ENCODE data around the gene MED26. TPM values are rescaled to one million over a fixed set of nuclear protein-coding genes. Genes with fewer than 3 reads are reported as not detected.

The MED26 gene
- total and polyA plus RNA-seq, 10 of the 15 experiments (the other 5 are each of a cell fraction or from before 2014, with no cell fraction given) = 1.1 to 21.4 (median 9.7) TPM

GRCh38 chr19:16605553-16605994 lies 22.4 kb downstream of the MED26 start:
- no peaks in the 10 kb centered on the region for H3K27me3 ChIP-seq (replicated peaks in 1 of 2; ENCODE audit: control insufficient read depth in 2 of 2, insufficient read depth in 2 of 2, low read length in 1 of 2)
- peaks cover 19% of the 10 kb centered on the region; the same call in 1 of the 2 replicates for H4K20me1 ChIP-seq (ENCODE audit: control insufficient read depth, insufficient read depth)
- CTCF ChIA-PET = interaction anchor here (0.9 to 1.9 kb wide), 6 partner anchors 10 to 34 kb away, joined by 3 to 7 read pairs (median 4); no protein-coding TSS in a partner anchor
- H3K9ac ChIP-seq (ENCODE audit: control insufficient read depth, insufficient read depth, low read length) = no peak overlapping the region; the same call in 1 of the 2 replicates
- H3K4me3 ChIP-seq = no peak overlapping the region
- no peak overlapping the region for H2AFZ ChIP-seq (ENCODE audit: control insufficient read depth, low read depth, low read length)
- POLR2A ChIA-PET = interaction anchor here (1.1 to 2.5 kb wide), 3 partner anchors 11 to 19 kb away, joined by 3 to 11 read pairs (median 4); no protein-coding TSS in a partner anchor
- peaks cover 93% of the 10 kb centered on the region for H3K79me2 ChIP-seq (ENCODE audit: control insufficient read depth, insufficient read depth, low read length)
- SMC1A ChIA-PET (ENCODE audit: uncharacterized antibody, unreplicated experiment) = interaction anchor here (0.9 to 3.3 kb wide), 6 partner anchors 12 to 20 kb away, joined by 3 to 10 read pairs (median 7); no protein-coding TSS in a partner anchor
- RAD21 ChIA-PET (ENCODE audit: unreplicated experiment) = interaction anchor here (1.3 to 2.5 kb wide), 3 partner anchors 17 to 21 kb away, joined by 3 to 8 read pairs (median 4); no protein-coding TSS in a partner anchor
- H3K9me3 ChIP-seq (replicated peaks; ENCODE audit: control insufficient read depth, insufficient read depth, low read length) = no peaks in the 10 kb centered on the region
- peaks cover 39% of the 10 kb centered on the region for H3K4me1 ChIP-seq (ENCODE audit: control insufficient read depth, insufficient read depth, low read length)
- ATAC-seq = peak; percentile 66
- DNase-seq (ENCODE audit: low read depth, low spot score) = no peak
- peak overlapping the region; percentile 9; the same call in 1 of the 2 replicates for H3K27ac ChIP-seq (ENCODE audit: control insufficient read depth, insufficient read depth)
- H3K36me3 ChIP-seq (ENCODE audit: control insufficient read depth in 2 of 2, insufficient read depth in 2 of 2, low read length in 1 of 2) = peaks cover 0 to 21% of the 10 kb centered on the region in 2 experiments; a peak in 3 of 4 replicates
- BruUV-seq (replicated peaks) = no TSS peak
- TF ChIP-seq TAF1 (IDR thresholded peaks at IDR 0.05; ENCODE audit: borderline replicate concordance, low read depth, low read length) (no peak), SMC3 (IDR thresholded peaks at IDR 0.05; ENCODE audit: borderline replicate concordance, low read length) (peak; percentile 7; the same call in 1 of the 2 replicates), MYB (IDR thresholded peaks at IDR 0.05; ENCODE audit: borderline replicate concordance, low read depth, low read length) (no peak)
- in situ Hi-C loops (cut with MboI) (no loop called here), intact Hi-C loops (cut with micrococcal nuclease; ENCODE audit: unreplicated experiment) (no loop called here)
- WGBS (ENCODE audit: insufficient coverage, insufficient replicate concordance, low lambda C conversion rate, missing lambda C conversion rate) = 61% methylated on average over 8 of the region's 8 CpGs
- FAIRE-seq = no peak
- H3K4me2 ChIP-seq (ENCODE audit: control insufficient read depth, insufficient read depth) = peak overlapping the region; percentile 44; the same call in 1 of the 2 replicates

GRCh38 chr19:16605115-16605514 lies 22.9 kb downstream of the MED26 start:
- H3K36me3 ChIP-seq (ENCODE audit: control insufficient read depth in 2 of 2, insufficient read depth in 2 of 2, low read length in 1 of 2) = peaks cover 0 to 21% of the 10 kb centered on the region in 2 experiments; a peak in 3 of 4 replicates
- ChIA-PET POLR2A (interaction anchor here (1.1 to 2.7 kb wide), 3 partner anchors 11 to 21 kb away, joined by 3 to 8 read pairs (median 4); no protein-coding TSS in a partner anchor), RAD21 (ENCODE audit: unreplicated experiment) (interaction anchor here (1.3 to 2.5 kb wide), 3 partner anchors 16 to 21 kb away, joined by 3 to 8 read pairs (median 4); no protein-coding TSS in a partner anchor), SMC1A (ENCODE audit: uncharacterized antibody, unreplicated experiment) (interaction anchor here (0.9 to 3.3 kb wide), 6 partner anchors 12 to 20 kb away, joined by 3 to 10 read pairs (median 7); no protein-coding TSS in a partner anchor), CTCF (interaction anchor here (1.1 to 1.9 kb wide), 6 partner anchors 9 to 34 kb away, joined by 3 to 7 read pairs (median 4); no protein-coding TSS in a partner anchor)
- WGBS (ENCODE audit: insufficient coverage, insufficient replicate concordance, low lambda C conversion rate, missing lambda C conversion rate) = 10% methylated on average over 3 of the region's 3 CpGs
- peak overlapping the region; percentile 44; the same call in 1 of the 2 replicates for H3K4me2 ChIP-seq (ENCODE audit: control insufficient read depth, insufficient read depth)
- H3K9ac ChIP-seq (ENCODE audit: control insufficient read depth, insufficient read depth, low read length) = no peak overlapping the region; the same call in 1 of the 2 replicates
- H3K4me1 ChIP-seq (ENCODE audit: control insufficient read depth, insufficient read depth, low read length) = peaks cover 36% of the 10 kb centered on the region
- H3K9me3 ChIP-seq (replicated peaks; ENCODE audit: control insufficient read depth, insufficient read depth, low read length) = no peaks in the 10 kb centered on the region
- H3K79me2 ChIP-seq (ENCODE audit: control insufficient read depth, insufficient read depth, low read length) = peaks cover 94% of the 10 kb centered on the region
- ATAC-seq (peak; percentile 59), DNase-seq (ENCODE audit: low read depth, low spot score) (no peak), FAIRE-seq (no peak)
- no TSS peak for BruUV-seq (replicated peaks)
- peak overlapping the region; percentile 9; the same call in 1 of the 2 replicates for H3K27ac ChIP-seq (ENCODE audit: control insufficient read depth, insufficient read depth)
- H3K4me3 ChIP-seq = no peak overlapping the region
- no peaks in the 10 kb centered on the region for H3K27me3 ChIP-seq (replicated peaks in 1 of 2; ENCODE audit: control insufficient read depth in 2 of 2, insufficient read depth in 2 of 2, low read length in 1 of 2)
- H2AFZ ChIP-seq (ENCODE audit: control insufficient read depth, low read depth, low read length) = no peak overlapping the region
- H4K20me1 ChIP-seq (ENCODE audit: control insufficient read depth, insufficient read depth) = peaks cover 19% of the 10 kb centered on the region; the same call in 1 of the 2 replicates
- intact Hi-C loops (cut with micrococcal nuclease; ENCODE audit: unreplicated experiment) (no loop called here), in situ Hi-C loops (cut with MboI) (no loop called here)
- TF ChIP-seq SIX5 (IDR thresholded peaks at IDR 0.05; ENCODE audit: low read depth, low read length, severe bottlenecking) (no peak), POLR2A (IDR thresholded peaks at IDR 0.05; ENCODE audit: low read depth, low read length) (no peak), ZSCAN29 (IDR thresholded peaks at IDR 0.05) (no peak), EZH2 (IDR thresholded peaks at IDR 0.05; ENCODE audit: borderline replicate concordance, control insufficient read depth, low read depth, low read length) (no peak), CTCF (IDR thresholded peaks at IDR 0.05 in 2 of 3, conservative IDR thresholded peaks at IDR 0.05 in 1 of 3; ENCODE audit: control insufficient read depth in 2 of 3, extremely low read depth in 1 of 3, insufficient read depth in 1 of 3, low read depth in 3 of 3, low read length in 3 of 3) (no peak), RCOR1 (conservative IDR thresholded peaks at IDR 0.05; ENCODE audit: low read depth, low read length) (no peak), RUNX3 (IDR thresholded peaks at IDR 0.05; ENCODE audit: low read length) (peak; percentile 20; the same call in 1 of the 2 replicates), STAT1 (conservative IDR thresholded peaks at IDR 0.05) (no peak), SREBF1 (IDR thresholded peaks at IDR 0.05; ENCODE audit: low read length) (no peak), STAT3 (IDR thresholded peaks at IDR 0.05; ENCODE audit: low read depth, low read length) (no peak), MYC (IDR thresholded peaks at IDR 0.05; ENCODE audit: insufficient read depth, insufficient read length, insufficient replicate concordance, low read length, severe bottlenecking) (no peak), MYB (IDR thresholded peaks at IDR 0.05; ENCODE audit: borderline replicate concordance, low read depth, low read length) (no peak), SPI1 (IDR thresholded peaks at IDR 0.05; ENCODE audit: borderline replicate concordance, insufficient read depth, low read depth, low read length) (peak; percentile 18; the same call in 1 of the 2 replicates)

Data from GM12878 (cell line).